HepG2 (cell line): ENCODE measurements around the gene HNRNPA0. TPM values are rescaled to one million over a fixed set of nuclear protein-coding genes. Genes with fewer than 3 reads are reported as not detected.

ENCODE experiments used
- ATAC-seq: fragments of 200-7000 bp; cut with Tn5 transposase; 3 replicates; pipeline ENCODE4 v1.9.1; 2020; ENCODE audit warnings: mild to moderate bottlenecking, moderate library complexity
- BruUV-seq: library from RNA; stranded (reverse); fragments of 400-500 nt; replicated peaks from 2 replicates; lab custom pipeline; 2021; lab: Mats Ljungman, UMichigan
- CTCF ChIA-PET: fragments of 300-600 bp; formaldehyde crosslinking; extraction: SDS; loops from one replicate; lab custom pipeline; 2021; ENCODE audit warnings: low total read pairs, inconsistent platforms, low intra/inter-chr PET ratio; lab: Yijun Ruan, JAX
- POLR2A ChIA-PET: fragments of 350-600 bp; sonication (Branson Sonifier 250); formaldehyde crosslinking; loops from one replicate; lab custom pipeline; 2020; ENCODE audit warnings: antibody characterized with exemption, inconsistent platforms; lab: Yijun Ruan, JAX
- DNase-seq: peaks from one replicate; pipeline ENCODE4 v3.0.0-alpha.2; 2015; ENCODE audit warnings: low spot score
- FAIRE-seq: peaks from 3 replicates; lab custom pipeline; 2011; peaks lifted over from hg19 to GRCh38; lab: Jason Lieb, UNC
- H2AFZ ChIP-seq: one replicate; pipeline ENCODE4 v1.6.1; 2011; ENCODE audit warnings: low read length, inconsistent platforms
- H3K27ac ChIP-seq: fragments of 300-600 bp; 3 replicates; pipeline ENCODE4 v1.8.0; 2011; ENCODE audit warnings: mixed run types, mild to moderate bottlenecking, mixed read lengths, low read length, inconsistent platforms; ENCODE audit not compliant: insufficient read depth; ENCODE audit errors: extremely low read length
- H3K27me3 ChIP-seq, 2 experiments: fragments of 200-600 bp in 1 of 2; 2 replicates in 1 of 2; 3 replicates in 1 of 2; pipeline versions ENCODE4 v1.6.0 to v1.8.0; 2011; ENCODE audit warnings: low read length in 2 of 2, mild to moderate bottlenecking in 2 of 2, moderate library complexity in 2 of 2, inconsistent platforms in 1 of 2; ENCODE audit not compliant: insufficient read depth in 2 of 2, control insufficient read depth in 1 of 2
- H3K36me3 ChIP-seq, 2 experiments: fragments of 200-600 bp in 1 of 2; replicated peaks in 1 of 2; 2 replicates in 1 of 2; 3 replicates in 1 of 2; pipeline versions ENCODE4 v1.5.1 to v1.8.0; 2011; ENCODE audit warnings: low read length in 2 of 2, inconsistent platforms in 1 of 2; ENCODE audit not compliant: insufficient read depth in 2 of 2, control insufficient read depth in 1 of 2
- H3K4me1 ChIP-seq: 2 replicates; pipeline ENCODE4 v1.5.1; 2012; ENCODE audit warnings: low read length, inconsistent platforms; ENCODE audit not compliant: insufficient read depth
- H3K4me2 ChIP-seq: 2 replicates; pipeline ENCODE4 v1.6.0; 2011; ENCODE audit warnings: low read depth, low read length, inconsistent platforms
- H3K4me3 ChIP-seq, 3 experiments: fragments of 200-600 bp in 1 of 3; sonication (generic), shearing (Covaris generic) in 1 of 3; replicated peaks in 1 of 3; 2 replicates each; pipeline ENCODE4 v1.5.1; 2011 to 2016; ENCODE audit warnings: low read length in 3 of 3, inconsistent platforms in 2 of 3, low read depth in 2 of 3, mild to moderate bottlenecking in 2 of 3, control low read depth in 1 of 3, mixed read lengths in 1 of 3; ENCODE audit not compliant: insufficient read depth in 1 of 3
- H3K79me2 ChIP-seq: one replicate; pipeline ENCODE4 v1.6.1; 2011; ENCODE audit warnings: low read length, inconsistent platforms; ENCODE audit not compliant: insufficient read depth
- H3K9ac ChIP-seq: 2 replicates; pipeline ENCODE4 v1.6.0; 2011; ENCODE audit warnings: mild to moderate bottlenecking, low read depth, low read length, inconsistent platforms; ENCODE audit not compliant: insufficient read depth
- H3K9me3 ChIP-seq: 2 replicates; pipeline ENCODE4 v1.5.1; 2012; ENCODE audit warnings: mild to moderate bottlenecking, low read length
- H4K20me1 ChIP-seq: 2 replicates; pipeline ENCODE4 v1.6.0; 2011; ENCODE audit warnings: inconsistent platforms, mild to moderate bottlenecking, low read length, moderate library complexity; ENCODE audit not compliant: insufficient read depth
- BORCS8-MEF2B ChIP-seq: sonication (generic); formaldehyde crosslinking; IDR thresholded peaks from 2 replicates; pipeline ENCODE4 v1.8.0; 2022; ENCODE audit warnings: mild to moderate bottlenecking, missing genetic modification reagents
- CCDC6 ChIP-seq: sonication (generic); formaldehyde crosslinking; IDR thresholded peaks from 2 replicates; pipeline ENCODE4 v1.8.1; 2022; ENCODE audit warnings: mild to moderate bottlenecking, missing genetic modification reagents, moderate library complexity
- CEBPB ChIP-seq: IDR thresholded peaks from 2 replicates; pipeline ENCODE4 v1.6.1; 2011; ENCODE audit warnings: low read depth, low read length, improper control_type of control experiment, borderline replicate concordance
- CEBPG ChIP-seq: IDR thresholded peaks from 2 replicates; pipeline ENCODE4 v1.6.1; 2016
- FIP1L1 ChIP-seq: fragments of 200-400 bp; formaldehyde crosslinking; IDR thresholded peaks from 2 replicates; pipeline ENCODE4 v1.6.1; 2018; ENCODE audit warnings: low read depth, mild to moderate bottlenecking, low read length, moderate library complexity, borderline replicate concordance; ENCODE audit not compliant: insufficient read depth
- GATAD2A ChIP-seq: IDR thresholded peaks from 2 replicates; pipeline ENCODE4 v1.6.1; 2016
- GLI4 ChIP-seq: sonication (generic); formaldehyde crosslinking; IDR thresholded peaks from 2 replicates; pipeline ENCODE4 v1.5.1; 2020; ENCODE audit warnings: missing genetic modification reagents, mild to moderate bottlenecking, moderate library complexity, borderline replicate concordance
- HOXA9 ChIP-seq: sonication (generic); formaldehyde crosslinking; IDR thresholded peaks from 2 replicates; pipeline ENCODE4 v1.8.1; 2022; ENCODE audit warnings: missing genetic modification reagents, mild to moderate bottlenecking, moderate library complexity, borderline replicate concordance
- PTBP1 ChIP-seq: fragments of 200-400 bp; formaldehyde crosslinking; IDR thresholded peaks from 2 replicates; pipeline ENCODE4 v1.6.1; 2018; ENCODE audit warnings: low read length, low read depth; ENCODE audit not compliant: poor library complexity, severe bottlenecking
- SAP130 ChIP-seq: IDR thresholded peaks from 2 replicates; pipeline ENCODE4 v1.6.1; 2016; ENCODE audit warnings: low read depth
- YY1 ChIP-seq: IDR thresholded peaks from 2 replicates; pipeline ENCODE4 v1.6.1; 2011; ENCODE audit warnings: low read length, low read depth, moderate library complexity, mild to moderate bottlenecking; ENCODE audit not compliant: insufficient read depth, insufficient replicate concordance
- ZC3H13 ChIP-seq: sonication (generic); formaldehyde crosslinking; IDR thresholded peaks from 2 replicates; pipeline ENCODE4 v1.8.1; 2023; ENCODE audit warnings: mild to moderate bottlenecking, missing genetic modification reagents, moderate library complexity
- ZKSCAN5 ChIP-seq: sonication (generic); formaldehyde crosslinking; IDR thresholded peaks from 2 replicates; pipeline ENCODE4 v1.5.1; 2020; ENCODE audit warnings: mild to moderate bottlenecking, missing genetic modification reagents
- ZNF121 ChIP-seq: sonication (generic); formaldehyde crosslinking; IDR thresholded peaks from 2 replicates; pipeline ENCODE4 v1.5.0; 2020; ENCODE audit warnings: mild to moderate bottlenecking, missing genetic modification reagents
- ZNF317 ChIP-seq: sonication (generic); formaldehyde crosslinking; IDR thresholded peaks from 2 replicates; pipeline ENCODE4 v1.5.0; 2020; ENCODE audit warnings: mild to moderate bottlenecking, missing genetic modification reagents
- ZNF547 ChIP-seq: sonication (generic); formaldehyde crosslinking; IDR thresholded peaks from 2 replicates; pipeline ENCODE4 v1.5.1; 2020; ENCODE audit warnings: mild to moderate bottlenecking, missing genetic modification reagents
- ZNF549 ChIP-seq: sonication (generic); formaldehyde crosslinking; IDR thresholded peaks from 2 replicates; pipeline ENCODE4 v1.5.0; 2020; ENCODE audit warnings: missing genetic modification reagents
- ZNF766 ChIP-seq: sonication (generic); formaldehyde crosslinking; IDR thresholded peaks from 2 replicates; pipeline ENCODE4 v1.5.0; 2020; ENCODE audit warnings: missing genetic modification reagents, borderline replicate concordance
- WGBS: methylation state at CpG from one replicate; pipeline ENCODE4 v1.1.6; 2017; ENCODE audit warnings: low lambda C conversion rate; 5-methylcytosine and 5-hydroxymethylcytosine counted together
- in situ Hi-C: cut with HindIII; loops from 2 replicates; pipeline ENCODE4 v1.10.0; 2017; ENCODE audit warnings: low pct_unique_long_range_greater_than_20kb; ENCODE audit not compliant: extremely low pct_ligation_motif_present
- intact Hi-C: fragments of 100-400 bp; cut with micrococcal nuclease; formaldehyde crosslinking; loops from one replicate; pipeline ENCODE4 v1.10.0; 2022; ENCODE audit not compliant: unreplicated experiment
- polyA plus RNA-seq, 8 experiments: library from polyadenylated mRNA; depleted of rRNA in 3 of 8; stranded (reverse) in 7 of 8; unstranded in 1 of 8; fragments of >200 nt; fragmentation: Illumina TruSeq in 4 of 8; extraction: Trizol in 4 of 8; gene quantifications; 2 replicates each; pipeline versions ENCODE4 v1.2.1 to v1.2.3, GENCODE V29; 2011 to 2016; ENCODE audit warnings: low read depth in 4 of 8, missing spikeins in 1 of 8, mixed read lengths in 1 of 8; ENCODE audit not compliant: insufficient read depth in 1 of 8
- total RNA-seq, 5 experiments: library from RNA; depleted of rRNA; stranded (reverse); fragments of >200 nt; fragmentation: Illumina TruSeq; extraction: Trizol; gene quantifications; 2 replicates each; pipeline ENCODE4 v1.2.3, GENCODE V29; 2016; ENCODE audit warnings: low read depth in 1 of 5
- TF ChIP-seq, protein P1 (sequence below): sonication (generic); formaldehyde crosslinking; IDR thresholded peaks from 2 replicates; pipeline ENCODE4 v1.4.0; 2020; ENCODE audit warnings: missing genetic modification reagents, low read depth, mild to moderate bottlenecking, borderline replicate concordance
- TF ChIP-seq, protein P2 (sequence below): sonication (generic); formaldehyde crosslinking; IDR thresholded peaks from 2 replicates; pipeline ENCODE4 v1.9.0; 2021; ENCODE audit warnings: missing genetic modification reagents, borderline replicate concordance
- TF ChIP-seq, protein P3 (sequence below): sonication (generic); formaldehyde crosslinking; IDR thresholded peaks from 2 replicates; pipeline ENCODE4 v1.8.1; 2022; ENCODE audit warnings: low read depth, mild to moderate bottlenecking, missing genetic modification reagents

Gene HNRNPA0
- total and polyA plus RNA-seq, 2 of the 13 experiments (the other 11 are each of a cell fraction or from before 2014, with no cell fraction given), result 9.0 to 12.9 TPM

DNA sequence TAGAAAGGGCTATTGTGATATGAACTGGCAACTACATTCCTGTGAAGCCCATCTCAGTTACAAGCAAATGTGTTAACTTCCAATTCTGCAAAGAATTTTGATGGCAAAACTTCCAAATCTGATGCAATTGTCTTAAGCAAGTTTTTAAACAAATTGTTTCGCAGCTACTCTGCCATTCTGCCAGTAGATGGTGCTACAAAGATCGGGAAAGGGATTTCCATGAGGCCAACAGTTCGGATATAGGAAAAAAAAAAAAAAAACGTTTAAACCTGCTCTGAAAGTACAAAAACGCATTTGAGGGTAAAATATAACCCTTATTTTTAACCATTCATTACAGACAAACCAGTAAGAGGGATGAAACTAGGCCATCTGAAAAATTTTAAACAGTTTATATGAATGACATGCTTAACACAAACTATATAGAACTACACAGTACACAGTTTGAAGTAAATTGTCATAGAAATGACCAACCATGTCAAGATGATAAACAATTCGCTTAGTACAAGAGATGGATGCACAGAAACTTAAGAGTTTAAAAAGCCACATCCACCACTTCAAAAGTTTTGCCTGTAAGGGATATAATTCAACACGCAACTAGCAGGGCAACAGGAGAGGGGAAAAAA, 2.2 kb downstream of the HNRNPA0 start:
- peak; percentile 64 for FAIRE-seq
- Histone ChIP-seq H4K20me1 (peaks cover 23% of the 10 kb centered on the region), H3K27ac (peak overlapping the region; percentile 41)
- TF ChIP-seq CEBPG (CRISPR knock-in tag) (peak; percentile 73), ZNF317 (CRISPR knock-in tag) (no peak), ZC3H13 (no peak), HOXA9 (CRISPR knock-in tag) (no peak), FIP1L1 (no peak), ZNF121 (CRISPR knock-in tag) (no peak), BORCS8-MEF2B (no peak), GATAD2A (0 out of 2 replicates have a peak, but pooled peaks have one; percentile 33), YY1 (no peak), CEBPB (peak; percentile 63; the same call in 1 of the 2 replicates), ZNF547 (CRISPR knock-in tag) (no peak), ZKSCAN5 (CRISPR knock-in tag) (no peak), GLI4 (CRISPR knock-in tag) (no peak), ZNF549 (no peak), PTBP1 (no peak), SAP130 (peak; percentile 35; the same call in 1 of the 2 replicates), CCDC6 (no peak), ZNF766 (CRISPR knock-in tag) (no peak)
- TF ChIP-seq, protein P1, sequence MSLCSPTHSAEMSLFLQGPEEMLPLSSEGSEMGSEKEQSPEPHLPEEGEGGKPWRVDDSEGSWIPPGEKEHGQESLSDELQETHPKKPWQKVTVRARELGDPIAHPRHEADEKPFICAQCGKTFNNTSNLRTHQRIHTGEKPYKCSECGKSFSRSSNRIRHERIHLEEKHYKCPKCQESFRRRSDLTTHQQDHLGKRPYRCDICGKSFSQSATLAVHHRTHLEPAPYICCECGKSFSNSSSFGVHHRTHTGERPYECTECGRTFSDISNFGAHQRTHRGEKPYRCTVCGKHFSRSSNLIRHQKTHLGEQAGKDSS (CRISPR knock-in tag), result no peak
- TF ChIP-seq, protein P2, sequence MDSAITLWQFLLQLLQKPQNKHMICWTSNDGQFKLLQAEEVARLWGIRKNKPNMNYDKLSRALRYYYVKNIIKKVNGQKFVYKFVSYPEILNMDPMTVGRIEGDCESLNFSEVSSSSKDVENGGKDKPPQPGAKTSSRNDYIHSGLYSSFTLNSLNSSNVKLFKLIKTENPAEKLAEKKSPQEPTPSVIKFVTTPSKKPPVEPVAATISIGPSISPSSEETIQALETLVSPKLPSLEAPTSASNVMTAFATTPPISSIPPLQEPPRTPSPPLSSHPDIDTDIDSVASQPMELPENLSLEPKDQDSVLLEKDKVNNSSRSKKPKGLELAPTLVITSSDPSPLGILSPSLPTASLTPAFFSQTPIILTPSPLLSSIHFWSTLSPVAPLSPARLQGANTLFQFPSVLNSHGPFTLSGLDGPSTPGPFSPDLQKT, result no peak
- TF ChIP-seq, protein P3, sequence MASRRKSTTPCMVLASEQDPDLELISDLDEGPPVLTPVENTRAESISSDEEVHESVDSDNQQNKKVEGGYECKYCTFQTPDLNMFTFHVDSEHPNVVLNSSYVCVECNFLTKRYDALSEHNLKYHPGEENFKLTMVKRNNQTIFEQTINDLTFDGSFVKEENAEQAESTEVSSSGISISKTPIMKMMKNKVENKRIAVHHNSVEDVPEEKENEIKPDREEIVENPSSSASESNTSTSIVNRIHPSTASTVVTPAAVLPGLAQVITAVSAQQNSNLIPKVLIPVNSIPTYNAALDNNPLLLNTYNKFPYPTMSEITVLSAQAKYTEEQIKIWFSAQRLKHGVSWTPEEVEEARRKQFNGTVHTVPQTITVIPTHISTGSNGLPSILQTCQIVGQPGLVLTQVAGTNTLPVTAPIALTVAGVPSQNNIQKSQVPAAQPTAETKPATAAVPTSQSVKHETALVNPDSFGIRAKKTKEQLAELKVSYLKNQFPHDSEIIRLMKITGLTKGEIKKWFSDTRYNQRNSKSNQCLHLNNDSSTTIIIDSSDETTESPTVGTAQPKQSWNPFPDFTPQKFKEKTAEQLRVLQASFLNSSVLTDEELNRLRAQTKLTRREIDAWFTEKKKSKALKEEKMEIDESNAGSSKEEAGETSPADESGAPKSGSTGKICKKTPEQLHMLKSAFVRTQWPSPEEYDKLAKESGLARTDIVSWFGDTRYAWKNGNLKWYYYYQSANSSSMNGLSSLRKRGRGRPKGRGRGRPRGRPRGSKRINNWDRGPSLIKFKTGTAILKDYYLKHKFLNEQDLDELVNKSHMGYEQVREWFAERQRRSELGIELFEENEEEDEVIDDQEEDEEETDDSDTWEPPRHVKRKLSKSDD (CRISPR knock-in tag), result no peak

More for the DNA sequence above, 2.2 kb downstream of the HNRNPA0 start:
- H3K4me1 ChIP-seq, result peaks cover 26% of the 10 kb centered on the region
- ChIA-PET POLR2A (interaction anchor here (0.7 to 1.2 kb wide), 4 partner anchors 10 to 586 kb away, joined by 3 to 4 read pairs (median 3); partner anchors contain the start of gene FAM53C), CTCF (interaction anchor here (1.7 kb wide), 1 partner anchor 70 kb away, joined by 5 read pairs; no protein-coding TSS in a partner anchor)
- no peak for ATAC-seq
- H3K27me3 ChIP-seq, result no peaks in the 10 kb centered on the region; a peak in 1 of 5 replicates
- H3K4me2 ChIP-seq, result peak overlapping the region; percentile 87
- peak; percentile 73 for DNase-seq
- H3K9me3 ChIP-seq, result no peaks in the 10 kb centered on the region
- peak overlapping the region; percentile 89 to 100 (median 98) for H3K4me3 ChIP-seq
- intact Hi-C loops (loop anchor here (10.0 kb wide), 1 partner anchor 143 kb away; no protein-coding TSS in a partner anchor), in situ Hi-C loops (no loop called here)
- H3K79me2 ChIP-seq, result peaks cover 38% of the 10 kb centered on the region
- BruUV-seq, result no TSS peak
- no peak overlapping the region for H2AFZ ChIP-seq
- H3K9ac ChIP-seq, result peak overlapping the region; percentile 99
- WGBS, result 3% methylated on average over 7 of the region's 7 CpGs
- no peaks in the 10 kb centered on the region for H3K36me3 ChIP-seq
